Measurements from ENCODE around the gene ANO5.

- TF ChIP-seq POLR2A (IDR thresholded peaks at IDR 0.05), result no peak
- no peak for TF ChIP-seq CTCF (IDR thresholded peaks at IDR 0.05)
These were observed 41.2 kb upstream of the ANO5 start for GRCh38 chr11:22151649-22152197.

All from vagina (tissue), 2 donors.